NB4 (cell line): ENCODE results near the gene MSI1.

ENCODE experiments used
- MYC ChIP-seq: IDR thresholded peaks from 2 replicates; pipeline ENCODE4 v1.6.1; 2011; ENCODE audit warnings: low read depth, low read length
- POLR2A ChIP-seq: IDR thresholded peaks from 2 replicates; pipeline ENCODE4 v1.6.1; 2011; ENCODE audit warnings: mild to moderate bottlenecking; ENCODE audit not compliant: insufficient read length; ENCODE audit errors: extremely low read depth
- TF ChIP-seq, protein P1 (sequence below): IDR thresholded peaks from one replicate; pipeline ENCODE4 v1.5.1; 2012; ENCODE audit warnings: low read depth, low read length
- TF ChIP-seq, protein P2 (sequence below): IDR thresholded peaks from 2 replicates; pipeline ENCODE4 v1.6.1; 2011; ENCODE audit warnings: low read depth, low read length

DNA sequence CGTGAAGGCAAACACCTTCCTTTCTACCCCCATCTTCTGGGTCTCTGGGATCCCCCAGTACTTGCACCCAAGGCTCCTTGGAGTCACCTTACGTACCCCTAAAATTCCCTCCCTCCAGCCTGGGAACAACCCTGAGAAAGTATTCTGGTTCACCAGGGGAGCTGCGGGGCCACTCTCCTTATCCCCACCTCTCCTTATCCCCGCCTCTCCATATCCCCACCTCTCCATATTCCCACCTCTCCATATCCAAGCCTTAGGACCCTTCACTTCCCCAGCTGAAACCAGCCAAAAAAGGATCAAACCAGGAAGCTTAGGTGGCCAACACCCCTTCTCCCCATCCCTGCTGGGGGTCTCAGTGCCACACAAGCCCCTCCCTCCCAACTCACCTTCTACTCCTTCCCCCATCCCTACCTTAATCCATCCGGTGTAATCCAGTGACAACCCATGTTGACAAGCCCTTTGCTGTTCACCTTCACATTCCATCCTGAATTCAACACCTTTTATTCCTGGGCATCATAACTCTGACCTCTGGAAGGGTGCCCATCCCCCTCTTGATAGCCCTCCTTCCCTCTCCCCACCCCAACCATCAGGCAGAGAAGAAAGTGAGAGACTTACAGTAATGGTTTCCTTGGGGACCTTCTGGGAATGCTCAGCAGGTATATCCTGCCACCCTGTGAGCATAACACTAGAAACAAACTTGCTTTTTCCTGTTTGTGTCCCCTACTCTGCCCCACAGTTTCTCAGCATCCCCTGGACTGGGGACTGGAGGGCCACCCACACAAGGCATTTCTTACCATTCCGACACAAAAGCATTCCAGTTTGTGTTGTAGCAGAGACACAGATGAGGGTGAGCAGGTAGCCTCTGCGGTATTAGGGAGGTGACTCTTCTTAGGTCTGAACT is 1.6 kb upstream of the MSI1 start:
- TF ChIP-seq POLR2A (no peak), MYC (no peak)
- TF ChIP-seq, protein P1, sequence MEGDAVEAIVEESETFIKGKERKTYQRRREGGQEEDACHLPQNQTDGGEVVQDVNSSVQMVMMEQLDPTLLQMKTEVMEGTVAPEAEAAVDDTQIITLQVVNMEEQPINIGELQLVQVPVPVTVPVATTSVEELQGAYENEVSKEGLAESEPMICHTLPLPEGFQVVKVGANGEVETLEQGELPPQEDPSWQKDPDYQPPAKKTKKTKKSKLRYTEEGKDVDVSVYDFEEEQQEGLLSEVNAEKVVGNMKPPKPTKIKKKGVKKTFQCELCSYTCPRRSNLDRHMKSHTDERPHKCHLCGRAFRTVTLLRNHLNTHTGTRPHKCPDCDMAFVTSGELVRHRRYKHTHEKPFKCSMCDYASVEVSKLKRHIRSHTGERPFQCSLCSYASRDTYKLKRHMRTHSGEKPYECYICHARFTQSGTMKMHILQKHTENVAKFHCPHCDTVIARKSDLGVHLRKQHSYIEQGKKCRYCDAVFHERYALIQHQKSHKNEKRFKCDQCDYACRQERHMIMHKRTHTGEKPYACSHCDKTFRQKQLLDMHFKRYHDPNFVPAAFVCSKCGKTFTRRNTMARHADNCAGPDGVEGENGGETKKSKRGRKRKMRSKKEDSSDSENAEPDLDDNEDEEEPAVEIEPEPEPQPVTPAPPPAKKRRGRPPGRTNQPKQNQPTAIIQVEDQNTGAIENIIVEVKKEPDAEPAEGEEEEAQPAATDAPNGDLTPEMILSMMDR = no peak
- TF ChIP-seq, protein P2, sequence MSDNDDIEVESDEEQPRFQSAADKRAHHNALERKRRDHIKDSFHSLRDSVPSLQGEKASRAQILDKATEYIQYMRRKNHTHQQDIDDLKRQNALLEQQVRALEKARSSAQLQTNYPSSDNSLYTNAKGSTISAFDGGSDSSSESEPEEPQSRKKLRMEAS = no peak
